Erythroblast (primary cell): ENCODE results near the gene TMEM150A.

ENCODE experiments used
- GATA1 ChIP-seq: IDR thresholded peaks from 2 replicates; pipeline ENCODE4 v1.6.1; 2011; ENCODE audit warnings: low read depth, mild to moderate bottlenecking, control low read depth, low read length, moderate library complexity
- POLR2A ChIP-seq: IDR thresholded peaks from 2 replicates; pipeline ENCODE4 v1.6.1; 2011; ENCODE audit warnings: mild to moderate bottlenecking, low read length

GRCh38 chr2:85577386-85578242 is 24.9 kb downstream of the TMEM150A start, which contains the start of gene VAMP8:
- TF ChIP-seq POLR2A (peak; percentile 46), GATA1 (no peak)
